Liver (tissue), 3 donors: Measurements from ENCODE around the gene ARHGEF19.

Experiments
- ATF3 ChIP-seq: IDR thresholded peaks from 2 replicates; pipeline ENCODE4 v1.6.1; 2016; ENCODE audit warnings: antibody characterized with exemption
- CTCF ChIP-seq: fragments of 150-350 bp; IDR thresholded peaks from 2 replicates; pipeline ENCODE4 v1.5.1; 2017; ENCODE audit warnings: improper control_type of control experiment, low read depth, low read length; ENCODE audit not compliant: missing input control
- FOXA1 ChIP-seq: IDR thresholded peaks from 2 replicates; pipeline ENCODE4 v1.6.1; 2016; ENCODE audit warnings: antibody characterized with exemption
- MAX ChIP-seq: IDR thresholded peaks from 2 replicates; pipeline ENCODE4 v1.6.1; 2016; ENCODE audit warnings: antibody characterized with exemption
- RAD21 ChIP-seq, 2 donors: IDR thresholded peaks; 2 replicates each; pipeline ENCODE4 v1.6.1; 2016; ENCODE audit warnings: antibody characterized with exemption in 2 of 2, mild to moderate bottlenecking in 2 of 2
- REST ChIP-seq: IDR thresholded peaks from 2 replicates; pipeline ENCODE4 v1.6.1; 2016; ENCODE audit warnings: antibody characterized with exemption, mild to moderate bottlenecking
- SP1 ChIP-seq: IDR thresholded peaks from 2 replicates; pipeline ENCODE4 v1.6.1; 2018; ENCODE audit warnings: antibody characterized with exemption, mild to moderate bottlenecking
- TAF1 ChIP-seq: conservative IDR thresholded peaks from 2 replicates; pipeline ENCODE4 v1.6.1; 2016; ENCODE audit warnings: antibody characterized with exemption, mild to moderate bottlenecking
- ZBTB33 ChIP-seq: IDR thresholded peaks from 2 replicates; pipeline ENCODE4 v1.6.1; 2016; ENCODE audit warnings: antibody characterized with exemption
- donor health status: healthy.
- donor health status: healthy.

GRCh38 chr1:16254263-16254928 lies 41.9 kb upstream of the ARHGEF19 start:
- TF ChIP-seq TAF1 (no peak), CTCF (no peak), ATF3 (no peak), FOXA1 (no peak), ZBTB33 (no peak), MAX (no peak), RAD21 (IDR thresholded peaks at IDR 0.05) (peak in 1 of 2 donors; percentile 30), SP1 (peak; percentile 24), REST (no peak)
